ENCODE data around the gene USP36. TPM values are rescaled to one million over a fixed set of nuclear protein-coding genes. Genes with fewer than 3 reads are reported as not detected.

USP36 gene
- total and polyA plus RNA-seq, 2 experiments from 2014 or later = 27.1 to 27.8 TPM

DNA sequence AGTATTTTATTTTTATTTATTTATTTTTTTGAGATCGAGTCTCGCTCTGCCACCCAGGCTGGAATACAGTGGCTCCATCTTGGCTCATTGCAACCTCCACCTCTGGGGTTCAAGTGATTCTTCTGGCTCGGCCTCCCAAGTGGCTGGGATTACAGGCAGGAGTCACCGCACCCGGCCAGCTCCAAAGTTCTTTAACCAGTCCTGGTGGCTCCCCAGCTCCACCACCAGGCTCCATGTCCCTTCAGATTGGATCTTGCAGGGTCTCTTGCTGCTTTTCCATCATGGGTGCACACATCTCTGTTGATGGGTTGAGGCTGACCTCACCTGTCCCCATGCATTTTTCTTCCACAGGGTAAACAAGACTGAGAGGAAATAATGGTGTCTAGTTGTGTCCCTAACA is 8.4 kb upstream of the USP36 start:
- Histone ChIP-seq H3K27ac (no peak overlapping the region), H3K27me3 (no peaks in the 10 kb centered on the region), H3K4me1 (ENCODE audit: low read depth) (no peaks in the 10 kb centered on the region), H3K36me3 (no peaks in the 10 kb centered on the region), H3K4me3 (no peak overlapping the region), H3K9me3 (ENCODE audit: low read depth) (no peaks in the 10 kb centered on the region)
- DNase-seq (ENCODE audit: low read depth in 1 of 2, low spot score in 1 of 2) = no peak
- TF ChIP-seq, protein P1, sequence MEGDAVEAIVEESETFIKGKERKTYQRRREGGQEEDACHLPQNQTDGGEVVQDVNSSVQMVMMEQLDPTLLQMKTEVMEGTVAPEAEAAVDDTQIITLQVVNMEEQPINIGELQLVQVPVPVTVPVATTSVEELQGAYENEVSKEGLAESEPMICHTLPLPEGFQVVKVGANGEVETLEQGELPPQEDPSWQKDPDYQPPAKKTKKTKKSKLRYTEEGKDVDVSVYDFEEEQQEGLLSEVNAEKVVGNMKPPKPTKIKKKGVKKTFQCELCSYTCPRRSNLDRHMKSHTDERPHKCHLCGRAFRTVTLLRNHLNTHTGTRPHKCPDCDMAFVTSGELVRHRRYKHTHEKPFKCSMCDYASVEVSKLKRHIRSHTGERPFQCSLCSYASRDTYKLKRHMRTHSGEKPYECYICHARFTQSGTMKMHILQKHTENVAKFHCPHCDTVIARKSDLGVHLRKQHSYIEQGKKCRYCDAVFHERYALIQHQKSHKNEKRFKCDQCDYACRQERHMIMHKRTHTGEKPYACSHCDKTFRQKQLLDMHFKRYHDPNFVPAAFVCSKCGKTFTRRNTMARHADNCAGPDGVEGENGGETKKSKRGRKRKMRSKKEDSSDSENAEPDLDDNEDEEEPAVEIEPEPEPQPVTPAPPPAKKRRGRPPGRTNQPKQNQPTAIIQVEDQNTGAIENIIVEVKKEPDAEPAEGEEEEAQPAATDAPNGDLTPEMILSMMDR (IDR thresholded peaks at IDR 0.05; ENCODE audit: low read depth, low read length) = no peak

DNA sequence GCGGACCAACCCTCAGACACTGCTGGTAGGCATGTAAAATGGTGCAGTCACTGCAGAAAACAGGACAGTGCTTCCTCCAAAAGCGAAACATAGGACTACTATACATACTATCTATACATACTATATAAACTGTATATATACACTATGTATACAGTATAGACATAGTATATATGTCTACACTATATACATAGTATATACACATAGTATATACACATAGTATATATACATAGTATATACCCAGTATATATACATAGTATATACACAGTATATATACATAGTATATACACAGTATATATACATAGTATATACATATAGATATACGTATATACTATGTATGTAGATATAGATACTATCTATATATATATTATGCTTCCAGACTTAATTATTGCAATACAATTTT is 6.4 kb upstream of the USP36 start:
- TF ChIP-seq, protein P1 (IDR thresholded peaks at IDR 0.05; ENCODE audit: low read depth, low read length) = no peak
- Histone ChIP-seq H3K27ac (no peak overlapping the region), H3K27me3 (no peaks in the 10 kb centered on the region), H3K4me1 (ENCODE audit: low read depth) (no peaks in the 10 kb centered on the region), H3K9me3 (ENCODE audit: low read depth) (no peaks in the 10 kb centered on the region), H3K36me3 (no peaks in the 10 kb centered on the region), H3K4me3 (no peak overlapping the region)
- no peak for DNase-seq (ENCODE audit: low read depth in 1 of 2, low spot score in 1 of 2)

DNA sequence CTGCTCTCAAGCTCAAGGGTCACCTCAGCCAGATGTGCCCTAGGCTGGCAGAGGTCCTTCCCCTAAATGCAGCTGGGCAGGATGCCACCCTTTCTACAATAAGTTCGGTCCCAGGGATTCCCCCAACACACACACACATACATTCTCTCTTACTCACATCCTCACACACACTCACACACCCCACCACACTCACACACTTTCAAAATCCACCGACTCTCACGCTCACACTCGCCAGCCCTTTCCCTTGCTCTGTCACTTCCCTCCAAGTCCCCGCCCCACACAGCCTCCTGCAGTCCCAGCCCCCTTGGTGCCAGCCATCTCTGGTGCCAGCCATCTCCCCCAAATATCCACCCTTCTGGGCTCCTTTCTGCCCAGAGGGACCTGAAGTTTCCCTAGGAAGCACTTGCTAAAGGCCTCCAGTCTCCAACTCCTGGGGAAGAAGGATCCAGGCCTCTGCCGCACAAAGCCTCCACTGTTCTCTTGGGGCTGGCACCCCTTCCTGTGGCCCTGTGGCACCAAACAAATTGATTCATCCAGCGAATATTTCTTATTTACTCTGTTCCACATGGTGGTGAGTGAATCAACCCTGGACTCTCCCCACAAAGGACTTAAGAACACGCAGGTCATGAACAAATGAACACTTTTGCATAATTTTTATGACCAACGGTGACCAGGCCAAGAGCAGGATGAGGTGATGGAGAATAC is 3.8 kb upstream of the USP36 start:
- Histone ChIP-seq H3K27me3 (no peaks in the 10 kb centered on the region), H3K27ac (no peak overlapping the region), H3K4me1 (ENCODE audit: low read depth) (peaks cover 5% of the 10 kb centered on the region), H3K36me3 (no peaks in the 10 kb centered on the region), H3K4me3 (no peak overlapping the region), H3K9me3 (ENCODE audit: low read depth) (no peaks in the 10 kb centered on the region)
- TF ChIP-seq, protein P1 (IDR thresholded peaks at IDR 0.05; ENCODE audit: low read depth, low read length) = no peak
- DNase-seq (ENCODE audit: low read depth in 1 of 2, low spot score in 1 of 2) = peak in 1 of 2 donors; percentile 24

DNA sequence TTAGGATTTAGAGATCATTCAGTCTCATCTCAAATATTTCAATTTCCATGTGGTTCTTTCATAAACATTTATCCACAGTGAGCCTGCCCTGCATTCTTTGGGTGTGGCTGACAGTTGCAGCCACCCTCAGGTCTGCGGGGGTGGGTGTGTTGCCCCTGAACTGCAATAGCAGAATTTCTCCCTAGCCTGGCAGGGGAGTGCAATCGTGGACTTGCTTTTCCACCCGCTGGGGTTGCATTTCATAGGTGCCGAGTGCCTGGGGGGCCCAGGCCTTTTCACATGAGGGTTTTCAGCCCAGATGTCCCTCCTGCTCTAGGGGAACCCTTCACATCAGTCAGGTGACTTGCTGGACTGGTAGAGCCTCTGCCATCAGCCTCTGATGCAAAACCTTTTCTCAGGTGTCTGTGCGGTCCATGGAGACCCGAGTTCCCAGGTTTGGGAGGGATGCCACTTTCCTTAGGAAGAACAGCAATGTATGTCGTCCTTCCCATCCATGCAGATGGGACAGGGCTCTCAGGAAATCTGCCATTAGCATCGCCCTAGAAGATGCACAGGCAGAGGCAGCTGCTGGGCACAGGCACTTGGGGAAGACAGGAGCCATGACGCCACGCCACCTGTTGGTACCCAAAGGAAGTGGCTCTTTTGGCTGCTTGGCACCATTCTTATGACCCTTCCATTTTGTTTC is 2.4 kb upstream of the USP36 start:
- Histone ChIP-seq H3K27me3 (no peaks in the 10 kb centered on the region), H3K36me3 (no peaks in the 10 kb centered on the region), H3K4me1 (ENCODE audit: low read depth) (peaks cover 5% of the 10 kb centered on the region), H3K27ac (no peak overlapping the region), H3K9me3 (ENCODE audit: low read depth) (no peaks in the 10 kb centered on the region), H3K4me3 (no peak overlapping the region)
- TF ChIP-seq, protein P1 (IDR thresholded peaks at IDR 0.05; ENCODE audit: low read depth, low read length) = peak; percentile 61
- peak; percentile 47 to 52 for DNase-seq (ENCODE audit: low read depth in 1 of 2, low spot score in 1 of 2)

DNA sequence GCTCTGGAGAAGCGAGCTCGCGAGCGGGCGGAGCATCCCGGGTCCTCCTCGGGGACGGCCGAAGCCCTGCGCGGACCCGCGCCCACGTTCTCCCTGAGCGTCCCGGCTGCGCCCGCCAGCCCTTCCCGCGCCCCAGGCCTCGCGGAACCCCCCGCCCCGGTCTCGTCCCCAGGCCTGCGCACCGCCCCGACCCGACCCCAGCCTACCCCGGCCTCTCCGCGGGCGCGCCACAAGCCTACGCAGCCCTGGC is 159 bp downstream of the USP36 start:
- H3K27me3 ChIP-seq = no peaks in the 10 kb centered on the region
- peaks cover 18% of the 10 kb centered on the region for H3K36me3 ChIP-seq
- TF ChIP-seq, protein P1 (IDR thresholded peaks at IDR 0.05; ENCODE audit: low read depth, low read length) = no peak
- H3K27ac ChIP-seq = peak overlapping the region; percentile 96
- peak overlapping the region; percentile 83 for H3K4me3 ChIP-seq
- H3K4me1 ChIP-seq (ENCODE audit: low read depth) = peaks cover 5% of the 10 kb centered on the region
- no peaks in the 10 kb centered on the region for H3K9me3 ChIP-seq (ENCODE audit: low read depth)
- DNase-seq (ENCODE audit: low read depth in 1 of 2, low spot score in 1 of 2) = no peak
